NCI-H345 treated with DMSO at 0.1 percent for 48 hours (cell line): ENCODE data around the gene WDR7.

Experiments used
- DNase-seq: peaks from one replicate; lab custom pipeline; 2025; ENCODE audit not compliant: unreplicated experiment; lab: John Stamatoyannopoulos, UW

The WDR7 gene

DNA sequence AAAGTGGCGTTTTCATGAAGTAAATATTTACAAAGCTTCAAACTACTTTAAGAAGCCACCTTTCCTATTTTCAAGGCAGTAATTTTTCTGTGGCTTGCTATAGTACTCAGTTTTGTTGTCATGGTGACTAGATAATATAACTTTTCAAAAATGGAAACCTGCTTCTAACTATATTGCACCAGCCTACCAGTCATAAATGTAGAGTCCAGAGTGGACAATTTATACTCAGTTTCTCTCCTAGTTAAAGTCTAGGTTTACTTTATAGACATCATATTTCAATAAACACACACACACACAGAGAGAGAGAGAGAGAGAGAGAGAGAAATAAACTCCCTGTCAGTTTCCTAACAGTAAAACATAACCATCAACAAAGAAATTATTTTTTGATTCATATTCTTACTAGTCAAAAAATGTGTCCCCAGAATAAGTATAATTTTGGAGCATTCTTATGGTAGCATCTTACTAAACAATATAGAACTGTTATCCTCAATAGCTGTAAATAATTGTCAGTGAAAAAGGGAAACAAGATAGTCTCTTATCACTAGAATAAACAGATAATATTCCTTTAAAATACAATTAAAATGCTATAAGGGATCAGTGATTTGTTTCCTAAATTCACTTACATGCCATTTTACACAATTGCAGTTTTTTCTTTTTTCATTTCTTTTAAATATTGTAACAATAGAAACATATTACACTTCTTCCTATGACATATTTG is 332.3 kb downstream of the WDR7 start:
- DNase-seq, result no peak

DNA sequence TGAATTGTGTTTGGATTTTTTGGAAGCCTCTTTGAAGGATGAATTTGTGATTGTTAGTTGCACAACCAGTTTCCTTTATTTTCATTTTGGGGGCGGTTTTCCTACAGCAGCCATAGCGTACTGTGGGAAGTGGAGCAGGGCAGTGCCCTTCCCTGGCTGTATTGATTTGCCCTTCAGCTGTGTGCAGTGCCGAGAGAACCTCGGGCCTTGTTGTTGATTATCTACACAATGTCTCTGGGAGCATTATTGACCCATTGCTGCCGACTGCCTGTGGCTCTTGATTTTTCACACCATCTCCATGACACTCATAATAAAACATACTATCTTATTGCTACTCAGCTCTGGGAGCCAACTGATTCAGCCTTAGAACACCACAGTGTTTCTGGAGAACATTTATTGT is 333.6 kb downstream of the WDR7 start:
- no peak for DNase-seq

DNA sequence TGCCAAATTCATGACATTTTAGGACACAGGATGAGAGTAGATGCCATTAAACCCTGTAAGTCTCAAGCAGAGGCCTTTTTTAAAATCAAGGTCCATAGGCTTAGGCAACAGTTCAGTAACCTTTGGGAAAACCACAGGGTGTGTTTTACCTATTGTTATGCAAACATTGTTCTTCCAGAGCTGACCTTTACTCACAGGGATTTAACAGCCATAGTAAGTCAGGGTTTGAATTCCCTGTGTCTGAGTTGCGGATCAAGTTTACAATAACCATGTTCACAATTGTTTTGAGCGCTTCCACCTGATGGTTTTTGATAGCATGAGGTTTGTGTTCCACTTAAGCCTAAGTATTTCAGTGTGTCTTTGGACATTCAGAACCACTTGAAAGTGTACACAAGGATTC is 335.7 kb downstream of the WDR7 start:
- no peak for DNase-seq

DNA sequence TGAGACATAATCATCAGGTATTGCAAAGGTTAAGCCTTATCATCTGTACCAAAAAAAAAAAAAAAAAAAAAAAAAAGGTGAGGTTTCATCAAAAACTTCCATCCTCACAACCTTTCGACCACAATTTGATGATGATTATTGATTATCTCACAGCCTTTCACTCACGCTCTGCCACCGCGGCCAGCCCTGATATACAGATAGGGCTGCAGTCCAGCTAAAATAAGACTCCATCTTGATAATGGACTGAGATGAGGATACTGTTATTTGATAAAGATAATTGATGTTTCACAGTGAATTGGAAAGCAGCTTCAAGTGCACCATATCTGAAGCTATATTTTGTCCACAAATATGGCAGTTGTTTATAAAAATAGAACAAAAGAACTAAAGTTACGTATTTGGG is 336.1 kb downstream of the WDR7 start:
- DNase-seq, result no peak

DNA sequence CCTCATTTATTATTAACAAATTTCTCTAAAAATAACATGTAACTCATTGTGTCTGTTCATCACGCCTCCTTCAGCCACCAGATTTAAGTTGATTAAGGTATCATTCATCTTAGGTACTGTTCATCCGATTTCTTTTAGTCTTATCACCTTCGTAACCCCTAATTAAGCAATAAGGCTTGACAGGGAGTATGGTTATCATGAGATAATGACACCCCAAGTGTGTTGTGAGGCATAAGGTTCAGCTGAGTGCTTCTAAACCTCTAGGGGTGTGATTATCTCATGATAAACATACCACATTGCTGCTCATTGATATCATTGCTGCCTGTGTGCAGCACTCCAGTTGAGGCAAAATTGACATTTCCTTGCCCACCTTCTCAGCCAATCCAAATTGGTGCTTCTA is 336.9 kb downstream of the WDR7 start:
- DNase-seq, result no peak

DNA sequence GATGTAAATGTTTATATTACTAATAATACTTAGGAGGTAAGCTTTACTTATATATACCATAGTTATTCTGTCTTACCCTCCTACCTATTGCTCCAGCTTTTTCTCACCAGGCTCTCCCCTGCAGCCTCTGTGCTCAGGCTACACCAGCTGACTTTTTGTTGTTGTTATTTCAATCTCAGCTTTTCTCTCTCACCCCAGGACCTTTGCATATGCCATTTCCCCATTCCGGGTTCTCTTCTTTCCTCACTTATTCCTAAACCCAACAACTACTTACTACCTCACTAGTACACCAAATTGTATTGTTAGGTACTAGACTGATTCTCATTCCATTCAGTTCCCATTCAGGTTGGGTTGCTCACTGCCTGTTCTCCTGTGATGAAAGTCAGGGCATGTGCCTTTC is 339.5 kb downstream of the WDR7 start:
- DNase-seq, result no peak

DNA sequence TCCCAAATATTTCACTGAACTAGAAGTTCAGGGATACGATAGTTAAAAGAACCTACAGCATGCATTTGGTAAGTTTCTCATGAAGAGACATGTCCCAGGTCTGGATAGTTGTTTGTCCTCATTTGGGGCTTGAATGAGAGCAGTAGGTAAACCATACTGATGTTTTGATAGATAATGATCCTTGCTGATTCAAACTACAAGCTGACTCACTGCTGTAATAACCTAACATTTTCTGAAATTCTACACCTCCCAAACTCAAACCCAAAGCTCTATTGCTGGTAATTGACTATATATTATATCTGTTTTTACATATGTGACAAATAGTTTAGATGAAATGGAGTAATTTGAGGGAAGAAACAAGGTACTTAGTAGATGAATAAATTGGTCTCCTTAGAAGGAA is 341.6 kb downstream of the WDR7 start:
- DNase-seq, result no peak

DNA sequence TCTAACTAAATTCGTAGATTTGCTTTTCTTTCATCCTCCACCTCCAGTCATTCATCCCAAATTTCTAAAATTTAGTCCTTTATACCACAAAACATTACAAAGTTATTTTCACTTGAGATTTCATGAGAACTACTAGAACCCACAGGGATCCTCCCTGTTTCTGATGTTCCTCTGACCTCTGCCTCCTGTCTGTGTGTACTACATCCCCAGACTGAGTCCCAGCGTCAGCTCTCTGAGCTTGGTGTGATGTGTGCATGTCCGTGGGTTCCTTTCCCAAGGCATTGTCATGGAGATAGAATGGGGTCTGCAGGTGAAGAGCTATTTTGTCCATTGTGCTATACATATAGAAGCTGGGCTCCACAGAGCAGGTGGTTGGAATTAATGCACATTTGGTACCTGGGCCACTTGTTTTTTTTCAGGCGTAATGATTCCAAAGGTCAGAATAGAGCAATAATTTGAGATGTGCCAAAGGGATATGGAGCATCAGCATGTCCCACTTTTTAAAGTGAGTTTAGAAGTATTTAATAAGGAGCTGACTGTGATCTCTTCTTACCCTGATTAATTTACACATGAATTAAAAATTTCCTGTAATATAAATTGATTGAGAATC is 344.5 kb downstream of the WDR7 start:
- no peak for DNase-seq

DNA sequence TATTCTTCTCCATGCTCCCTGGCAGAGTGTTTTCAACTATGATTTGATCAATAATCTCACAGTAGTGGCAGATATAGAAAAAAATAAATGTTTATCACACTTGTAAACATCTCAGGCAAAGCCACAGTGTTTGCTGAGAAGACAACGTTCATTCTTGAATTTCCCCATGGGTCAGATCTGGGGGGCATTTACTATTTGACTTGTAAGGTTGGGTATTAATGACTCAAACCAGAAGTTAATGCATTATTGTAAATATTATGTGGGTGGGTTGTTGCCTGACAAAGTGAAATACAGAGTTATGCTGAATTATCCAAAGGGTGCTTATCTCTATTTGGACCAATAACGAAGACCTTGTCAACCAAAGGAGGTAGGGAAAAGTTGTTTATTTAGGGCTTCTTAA is 346.0 kb downstream of the WDR7 start:
- no peak for DNase-seq

DNA sequence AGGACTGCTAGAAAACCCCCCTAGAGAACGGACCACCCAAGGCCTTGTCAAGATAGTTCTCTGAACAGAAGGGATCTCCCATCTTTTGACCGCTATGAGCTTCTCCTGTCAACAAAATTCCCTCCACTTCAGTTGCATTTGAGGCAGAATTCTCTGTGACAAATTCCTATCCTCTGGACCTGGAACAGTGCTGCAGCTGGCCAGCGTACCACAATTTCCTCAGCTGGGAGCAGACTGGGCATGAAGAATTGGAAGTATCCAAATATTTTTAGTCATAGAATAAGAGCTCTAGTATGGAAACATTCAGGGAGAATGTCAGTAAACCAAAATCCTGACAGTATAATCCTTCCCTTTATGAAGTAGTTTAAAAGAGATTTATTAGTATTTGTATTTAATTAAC is 348.7 kb downstream of the WDR7 start:
- DNase-seq, result no peak

DNA sequence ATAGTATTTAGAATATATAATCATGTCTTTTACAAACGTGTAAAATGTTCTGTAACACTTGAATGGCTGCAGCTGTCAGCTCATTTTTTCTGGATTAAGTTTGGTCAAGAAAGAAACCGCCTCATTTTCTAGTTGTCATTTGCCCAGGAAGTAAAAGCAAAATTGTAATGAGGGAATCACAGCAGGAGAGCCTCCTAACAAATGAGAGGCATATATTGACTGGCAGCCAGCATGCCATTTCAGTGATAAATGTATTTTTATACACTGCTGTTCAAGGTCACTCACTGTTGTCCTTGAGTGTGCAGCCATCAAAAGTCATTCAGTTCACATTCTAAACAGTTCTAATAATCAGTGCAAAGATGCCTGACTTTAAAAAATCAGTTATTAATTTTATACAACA is 351.5 kb downstream of the WDR7 start:
- no peak for DNase-seq

DNA sequence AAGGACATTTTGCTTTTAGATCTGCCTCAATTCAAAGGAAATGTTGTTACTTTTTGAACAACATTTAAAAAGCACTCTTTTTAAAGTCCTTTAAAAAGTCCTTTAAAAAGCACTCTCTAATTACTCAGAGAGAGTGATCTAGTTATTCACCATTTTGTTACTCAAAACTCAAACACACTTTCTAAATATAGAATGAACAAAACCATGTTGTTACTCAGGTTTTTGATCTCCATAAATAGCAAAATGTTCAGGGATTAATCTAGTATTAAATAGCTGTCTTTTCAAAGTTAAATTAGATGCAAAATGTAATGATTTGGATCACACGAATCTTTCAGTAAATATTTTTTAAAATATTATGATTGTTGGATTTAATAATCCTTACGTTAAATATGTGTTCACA is 352.2 kb downstream of the WDR7 start:
- DNase-seq, result no peak

DNA sequence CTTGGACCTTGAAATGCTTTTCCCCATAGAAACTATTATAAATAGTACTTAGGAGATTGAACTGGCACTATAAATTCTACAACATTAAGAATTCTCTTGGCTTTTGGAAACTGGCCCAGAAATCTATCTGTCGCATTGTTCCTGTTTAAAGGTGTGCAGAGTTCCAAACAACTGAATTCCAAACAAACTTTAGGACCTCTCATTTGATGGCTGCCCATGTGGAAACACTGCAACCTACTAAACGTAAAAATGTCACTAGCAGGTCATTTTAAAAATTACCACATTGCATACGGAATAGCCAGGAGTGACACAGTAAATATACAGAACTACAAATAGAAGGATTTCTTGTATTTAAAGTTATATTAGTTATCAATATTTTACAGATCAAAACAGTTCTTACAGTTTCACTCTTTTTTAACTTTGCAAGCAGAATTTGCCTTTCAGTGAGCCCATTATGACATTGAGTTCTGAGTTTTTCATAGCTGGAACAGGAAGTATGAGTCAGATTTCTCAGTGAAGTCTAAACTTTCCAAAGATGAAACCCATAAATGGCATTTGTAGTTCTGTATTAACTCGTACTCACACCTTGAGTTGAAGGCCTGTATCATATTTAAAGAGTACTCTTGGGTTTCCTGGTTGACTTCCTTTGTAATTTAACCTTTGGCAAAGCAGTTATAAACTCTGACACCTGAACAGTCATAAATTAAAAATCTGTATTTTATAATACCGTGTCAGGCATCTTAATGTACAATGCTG is 353.4 kb downstream of the WDR7 start:
- DNase-seq, result no peak

DNA sequence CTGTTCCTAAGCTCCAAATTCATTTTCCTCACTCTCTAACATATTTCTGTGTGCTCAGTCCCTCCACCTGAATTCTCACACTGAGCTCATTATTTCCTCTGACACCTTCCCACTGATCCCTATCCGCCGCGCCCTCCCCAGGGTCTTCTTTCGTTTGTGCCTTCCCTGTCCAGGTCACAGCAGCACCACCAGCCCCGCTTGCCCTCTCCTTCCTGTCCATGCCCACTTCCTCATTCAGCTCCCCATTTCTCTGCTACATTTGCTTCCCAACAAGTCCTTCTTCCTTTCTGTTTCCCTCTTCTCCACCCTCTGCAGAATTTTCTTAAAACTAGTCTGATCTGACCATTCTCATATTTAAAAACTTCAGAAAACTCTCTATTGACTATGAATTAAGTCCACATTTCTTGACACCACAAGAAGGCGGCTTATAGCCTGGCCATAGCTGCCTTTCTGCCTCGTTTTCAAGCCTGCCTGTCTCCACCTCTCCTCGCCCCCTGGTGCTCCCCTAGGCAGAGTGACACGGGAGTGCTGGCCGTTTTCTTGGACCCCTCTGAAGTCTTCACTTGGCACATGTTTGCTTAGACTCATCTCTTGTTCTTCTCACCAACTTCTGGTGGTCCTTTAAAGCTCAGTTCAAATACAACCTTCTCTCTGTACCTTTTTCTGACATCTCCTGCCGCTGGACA is 357.0 kb downstream of the WDR7 start:
- no peak for DNase-seq

DNA sequence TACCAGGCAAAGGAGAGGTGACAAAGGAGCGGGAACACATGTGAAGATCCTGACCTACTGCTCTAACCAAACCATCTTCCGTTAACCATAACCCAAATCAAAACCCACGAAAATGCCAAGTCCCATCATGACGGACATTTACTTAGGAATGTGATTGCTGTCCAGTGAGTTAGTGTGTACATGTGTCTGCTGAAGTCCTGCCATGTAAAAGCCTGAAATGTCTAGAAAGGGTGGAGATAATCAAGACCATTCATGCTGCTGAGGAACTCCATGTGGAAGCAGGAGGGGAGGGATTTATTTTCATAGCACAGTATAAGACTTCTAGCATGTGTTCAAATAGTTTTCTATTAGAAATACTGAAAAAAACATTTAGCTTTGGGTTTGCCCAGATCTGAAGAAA is 358.7 kb downstream of the WDR7 start:
- DNase-seq, result no peak

DNA sequence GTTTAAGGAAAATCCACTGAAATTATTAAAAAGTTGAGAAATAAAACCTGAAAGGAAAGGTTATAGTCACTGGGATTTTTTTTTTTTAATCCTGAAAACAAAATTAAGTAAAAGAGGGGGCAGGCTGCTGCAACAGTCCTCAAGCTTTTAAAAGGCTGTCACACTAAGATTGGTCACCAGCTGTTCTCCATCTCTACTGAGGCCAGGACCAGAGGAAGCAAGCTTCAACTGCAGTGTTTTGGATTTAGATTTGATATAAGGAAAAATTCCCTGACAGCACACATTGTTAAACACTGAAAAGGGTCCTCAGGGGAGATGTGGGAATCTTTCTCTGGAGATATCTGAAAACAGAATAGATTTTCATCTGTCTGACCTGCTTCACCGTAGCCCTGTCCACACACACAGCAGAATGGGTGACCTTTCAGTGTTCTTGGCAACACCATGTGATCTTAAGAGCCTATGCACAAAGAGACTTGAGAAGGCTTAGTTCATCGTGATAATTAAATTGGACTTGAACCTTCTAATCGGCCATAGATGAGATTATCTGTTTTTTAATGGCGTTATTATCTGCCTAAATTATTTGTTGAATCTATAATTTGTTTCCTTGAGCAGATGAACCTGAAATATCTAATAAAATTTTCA is 363.7 kb downstream of the WDR7 start:
- DNase-seq, result no peak

DNA sequence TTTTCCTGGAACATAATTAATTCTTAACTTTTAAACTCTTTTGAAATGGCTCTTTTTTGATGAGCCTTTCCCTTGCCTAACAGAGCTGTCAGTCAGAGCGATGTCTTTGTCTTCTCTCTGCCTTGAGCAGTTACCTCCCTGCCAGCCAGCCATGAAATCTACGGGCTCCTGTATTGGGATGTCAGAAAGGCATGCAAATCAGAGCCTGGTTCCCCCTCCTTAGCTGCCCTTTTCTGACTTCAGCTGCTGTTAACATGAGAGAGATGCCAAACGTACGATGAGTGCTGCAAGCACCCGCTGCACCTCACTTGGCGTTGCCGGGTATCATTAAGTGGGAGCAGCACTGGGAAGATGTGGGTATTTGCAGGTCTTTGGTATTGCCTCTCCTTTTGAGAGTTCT is 364.3 kb downstream of the WDR7 start:
- DNase-seq, result no peak

DNA sequence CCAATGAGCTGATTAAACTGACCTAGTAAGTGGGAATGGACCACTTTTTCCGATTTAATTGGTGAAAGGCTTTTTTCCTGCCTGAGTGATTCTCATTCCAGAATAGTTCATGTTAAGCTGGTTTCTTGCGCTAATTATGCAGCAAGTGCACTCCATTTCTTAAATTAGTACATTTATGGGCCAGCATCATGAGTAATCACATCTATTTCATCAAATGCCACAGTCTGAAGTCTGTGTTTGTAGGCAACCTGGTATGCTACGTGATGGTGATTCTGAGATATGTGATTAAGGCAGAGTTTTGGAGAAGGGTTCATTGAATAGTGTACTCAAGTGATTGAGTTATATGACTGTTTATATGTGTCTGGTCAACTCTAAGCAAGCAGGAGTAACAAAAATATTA is 367.7 kb downstream of the WDR7 start:
- DNase-seq, result no peak

DNA sequence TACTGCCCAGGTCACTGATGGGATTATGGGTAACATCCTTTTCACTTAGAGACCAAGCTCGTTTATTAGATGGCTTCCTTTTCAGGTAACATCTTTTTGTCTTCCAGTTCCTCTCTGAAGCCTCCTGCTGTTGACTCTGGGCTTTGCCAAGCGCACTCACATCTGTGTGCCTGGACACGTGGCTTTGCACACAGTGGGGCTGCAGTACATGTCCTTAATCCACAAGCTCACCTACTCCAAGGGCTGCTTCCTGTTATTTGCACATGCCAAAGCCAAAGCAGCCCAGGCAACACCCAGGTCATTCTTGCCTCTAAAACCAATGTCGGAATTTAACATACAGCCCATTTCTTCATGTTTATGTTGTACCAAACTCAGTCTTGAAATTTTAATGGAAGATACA is 371.6 kb downstream of the WDR7 start:
- DNase-seq, result no peak

DNA sequence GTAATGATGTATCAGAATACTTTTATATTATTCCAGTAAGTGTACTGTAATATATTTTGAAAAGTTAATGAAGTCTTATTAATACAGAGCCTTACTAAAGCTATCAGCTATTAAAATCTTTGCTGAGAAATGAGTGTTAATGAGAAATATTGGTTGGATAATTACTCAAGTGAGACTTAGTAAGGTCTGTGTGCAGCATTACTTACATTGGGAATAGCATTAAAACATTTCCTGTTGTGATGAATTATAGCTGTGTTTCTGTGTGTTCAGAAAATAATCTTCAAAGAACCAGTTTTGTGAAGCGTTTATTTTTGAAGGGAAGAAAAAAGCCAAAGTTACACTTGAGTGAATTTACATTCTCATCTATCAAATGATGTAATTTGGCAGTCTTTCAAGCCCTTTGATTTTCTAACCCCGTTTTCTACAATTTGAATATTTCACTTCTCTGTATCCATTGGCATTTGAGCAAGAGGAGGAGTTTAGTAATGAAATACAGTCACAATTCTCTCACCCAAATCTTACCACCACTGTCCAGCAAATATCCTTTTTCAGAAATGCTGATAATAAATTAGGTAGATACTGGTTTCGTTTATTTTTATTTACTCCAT is 372.2 kb downstream of the WDR7 start:
- DNase-seq, result no peak

DNA sequence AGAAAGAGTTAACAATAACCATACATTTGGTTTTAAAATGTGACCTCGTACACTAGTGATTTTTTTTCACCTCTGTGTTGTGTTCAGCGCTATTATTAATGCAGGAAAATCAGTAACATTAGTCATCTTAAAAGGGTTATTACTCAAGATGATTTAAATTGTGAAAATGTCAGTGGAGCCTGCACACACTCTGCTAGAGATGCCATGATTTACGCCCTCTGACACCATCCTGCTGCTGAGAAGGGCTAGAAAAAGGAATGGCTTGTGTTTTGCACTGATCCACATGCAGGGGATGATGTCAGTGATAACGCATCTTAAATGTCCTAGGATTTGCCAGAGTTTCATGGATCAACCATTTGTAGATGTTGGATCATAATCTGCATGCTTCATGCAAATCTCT is 374.4 kb downstream of the WDR7 start:
- DNase-seq, result no peak
